HepG2 (cell line): ENCODE results near the gene ZNF394. TPM values are rescaled to one million over a fixed set of nuclear protein-coding genes. Genes with fewer than 3 reads are reported as not detected.
A peak's percentile ranks its signal among the peaks of the same experiment; 100 is the strongest.

ENCODE experiments used
- ATRX ChIP-seq: sonication (generic); formaldehyde crosslinking; IDR thresholded peaks from 2 replicates; pipeline ENCODE4 v1.4.0; 2020; ENCODE audit warnings: missing genetic modification reagents, borderline replicate concordance
- ERF ChIP-seq: IDR thresholded peaks from 2 replicates; pipeline ENCODE4 v1.6.1; 2018; ENCODE audit warnings: missing biosample characterization, missing genetic modification reagents
- ETV6 ChIP-seq: sonication (generic); formaldehyde crosslinking; conservative IDR thresholded peaks from 2 replicates; pipeline ENCODE4 v1.4.0; 2020; ENCODE audit warnings: missing genetic modification reagents
- JUND ChIP-seq: sonication (generic); formaldehyde crosslinking; IDR thresholded peaks from 2 replicates; pipeline ENCODE4 v1.8.0; 2022; ENCODE audit warnings: mild to moderate bottlenecking, missing genetic modification reagents
- KLF6 ChIP-seq: IDR thresholded peaks from 2 replicates; pipeline ENCODE4 v1.8.0; 2016; ENCODE audit warnings: missing biosample characterization, missing genetic modification reagents
- MIER3 ChIP-seq: IDR thresholded peaks from 2 replicates; pipeline ENCODE4 v1.6.1; 2016; ENCODE audit warnings: missing compliant biosample characterization, borderline replicate concordance
- MIXL1 ChIP-seq: IDR thresholded peaks from 2 replicates; pipeline ENCODE4 v1.6.1; 2016
- TCF12 ChIP-seq, 2 experiments: fragments of 450-650 bp in 1 of 2; sonication (generic) in 1 of 2; formaldehyde crosslinking in 1 of 2; IDR thresholded peaks; 2 replicates each; pipeline versions ENCODE4 v1.6.1 to v1.8.0; 2017 to 2022; ENCODE audit warnings: antibody characterized with exemption in 1 of 2, mild to moderate bottlenecking in 1 of 2, missing genetic modification reagents in 1 of 2, moderate library complexity in 1 of 2
- YY1 ChIP-seq: IDR thresholded peaks from 2 replicates; pipeline ENCODE4 v1.6.1; 2011; ENCODE audit warnings: low read length, low read depth, moderate library complexity, mild to moderate bottlenecking; ENCODE audit not compliant: insufficient read depth, insufficient replicate concordance
- ZBTB21 ChIP-seq: sonication (generic); formaldehyde crosslinking; IDR thresholded peaks from 2 replicates; pipeline ENCODE4 v1.4.0; 2020; ENCODE audit warnings: missing genetic modification reagents
- ZNF274 ChIP-seq: sonication (generic); formaldehyde crosslinking; IDR thresholded peaks from 2 replicates; pipeline ENCODE4 v1.5.1; 2020; ENCODE audit warnings: mild to moderate bottlenecking, missing genetic modification reagents
- ZNF446 ChIP-seq: sonication (generic); formaldehyde crosslinking; IDR thresholded peaks from 2 replicates; pipeline ENCODE4 v1.5.0; 2020; ENCODE audit warnings: mild to moderate bottlenecking, missing genetic modification reagents
- ZNF468 ChIP-seq: sonication (generic); formaldehyde crosslinking; IDR thresholded peaks from 2 replicates; pipeline ENCODE4 v1.8.0; 2022; ENCODE audit warnings: mild to moderate bottlenecking, moderate library complexity, missing genetic modification reagents
- ZNF674 ChIP-seq: sonication (generic); formaldehyde crosslinking; IDR thresholded peaks from 2 replicates; pipeline ENCODE4 v1.5.0; 2020; ENCODE audit warnings: low read depth, mild to moderate bottlenecking, missing genetic modification reagents
- ZNF772 ChIP-seq: sonication (generic); formaldehyde crosslinking; IDR thresholded peaks from 2 replicates; pipeline ENCODE4 v1.5.0; 2020; ENCODE audit warnings: mild to moderate bottlenecking, missing genetic modification reagents
- polyA plus RNA-seq, 8 experiments: library from polyadenylated mRNA; depleted of rRNA in 3 of 8; stranded (reverse) in 7 of 8; unstranded in 1 of 8; fragments of >200 nt; fragmentation: Illumina TruSeq in 4 of 8; extraction: Trizol in 4 of 8; gene quantifications; 2 replicates each; pipeline versions ENCODE4 v1.2.1 to v1.2.3, GENCODE V29; 2011 to 2016; ENCODE audit warnings: low read depth in 4 of 8, missing spikeins in 1 of 8, mixed read lengths in 1 of 8; ENCODE audit not compliant: insufficient read depth in 1 of 8
- total RNA-seq, 5 experiments: library from RNA; depleted of rRNA; stranded (reverse); fragments of >200 nt; fragmentation: Illumina TruSeq; extraction: Trizol; gene quantifications; 2 replicates each; pipeline ENCODE4 v1.2.3, GENCODE V29; 2016; ENCODE audit warnings: low read depth in 1 of 5
- TF ChIP-seq, protein P1 (sequence below): sonication (generic); formaldehyde crosslinking; IDR thresholded peaks from 2 replicates; pipeline ENCODE4 v1.5.0; 2020; ENCODE audit warnings: missing genetic modification reagents
- TF ChIP-seq, protein P2 (sequence below): sonication (generic); formaldehyde crosslinking; IDR thresholded peaks from 2 replicates; pipeline ENCODE4 v1.4.0; 2020; ENCODE audit warnings: missing genetic modification reagents, mild to moderate bottlenecking, borderline replicate concordance
- TF ChIP-seq, protein P3 (sequence below): sonication (generic); formaldehyde crosslinking; IDR thresholded peaks from 2 replicates; pipeline ENCODE4 v1.5.1; 2020; ENCODE audit warnings: missing genetic modification reagents, mild to moderate bottlenecking, borderline replicate concordance

ZNF394 gene
- total and polyA plus RNA-seq, 2 of the 13 experiments (the other 11 are each of a cell fraction or from before 2014, with no cell fraction given): 7.8 to 19.6 TPM

DNA sequence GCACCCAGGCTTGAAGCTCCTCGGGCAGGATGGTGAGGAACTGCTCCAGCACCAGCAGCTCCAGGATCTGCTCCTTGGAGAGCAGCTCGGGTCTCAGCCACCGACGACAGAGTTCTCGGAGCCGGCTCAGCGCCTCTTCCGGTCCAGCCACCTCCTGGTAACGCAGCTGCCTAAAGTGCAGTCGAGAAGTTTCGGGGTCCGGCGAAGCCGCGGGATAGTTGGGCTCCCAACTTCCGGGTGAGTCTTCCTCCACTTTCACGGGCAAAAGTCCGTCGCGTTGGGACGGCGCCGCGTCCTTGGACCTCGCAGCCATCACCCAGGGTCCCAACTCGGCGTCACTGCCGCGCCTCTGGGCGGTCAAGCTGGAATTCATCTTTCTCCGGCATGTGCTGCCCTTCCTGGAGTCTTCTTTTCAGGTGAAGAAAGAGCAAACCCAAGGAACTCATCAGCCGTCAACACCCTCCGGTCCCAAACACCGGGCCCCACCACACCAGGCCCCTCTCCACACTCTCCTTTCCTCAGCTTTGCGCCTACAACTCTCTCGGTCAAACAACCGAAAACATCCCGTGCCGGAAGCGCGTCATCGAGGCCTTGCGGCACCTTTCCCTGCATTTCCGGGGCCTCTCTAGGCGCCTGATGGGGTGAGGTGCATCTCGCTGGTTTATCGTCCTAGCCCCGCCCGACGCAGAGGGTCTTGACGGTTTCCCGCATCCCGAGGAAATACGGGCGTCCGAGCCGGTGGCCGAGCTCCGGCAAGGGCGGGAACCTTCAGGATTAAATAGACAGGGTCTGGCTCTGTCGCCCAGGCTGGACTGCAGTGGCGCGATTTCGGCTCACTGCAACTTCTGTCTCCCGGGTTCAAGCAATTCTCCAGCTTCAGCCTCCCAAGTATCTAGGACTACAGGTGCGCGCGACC lies at the start of gene ZNF394 (continued):
- TF ChIP-seq, protein P1, sequence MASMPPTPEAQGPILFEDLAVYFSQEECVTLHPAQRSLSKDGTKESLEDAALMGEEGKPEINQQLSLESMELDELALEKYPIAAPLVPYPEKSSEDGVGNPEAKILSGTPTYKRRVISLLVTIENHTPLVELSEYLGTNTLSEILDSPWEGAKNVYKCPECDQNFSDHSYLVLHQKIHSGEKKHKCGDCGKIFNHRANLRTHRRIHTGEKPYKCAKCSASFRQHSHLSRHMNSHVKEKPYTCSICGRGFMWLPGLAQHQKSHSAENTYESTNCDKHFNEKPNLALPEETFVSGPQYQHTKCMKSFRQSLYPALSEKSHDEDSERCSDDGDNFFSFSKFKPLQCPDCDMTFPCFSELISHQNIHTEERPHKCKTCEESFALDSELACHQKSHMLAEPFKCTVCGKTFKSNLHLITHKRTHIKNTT (CRISPR knock-in tag): no peak
- TF ChIP-seq, protein P2, sequence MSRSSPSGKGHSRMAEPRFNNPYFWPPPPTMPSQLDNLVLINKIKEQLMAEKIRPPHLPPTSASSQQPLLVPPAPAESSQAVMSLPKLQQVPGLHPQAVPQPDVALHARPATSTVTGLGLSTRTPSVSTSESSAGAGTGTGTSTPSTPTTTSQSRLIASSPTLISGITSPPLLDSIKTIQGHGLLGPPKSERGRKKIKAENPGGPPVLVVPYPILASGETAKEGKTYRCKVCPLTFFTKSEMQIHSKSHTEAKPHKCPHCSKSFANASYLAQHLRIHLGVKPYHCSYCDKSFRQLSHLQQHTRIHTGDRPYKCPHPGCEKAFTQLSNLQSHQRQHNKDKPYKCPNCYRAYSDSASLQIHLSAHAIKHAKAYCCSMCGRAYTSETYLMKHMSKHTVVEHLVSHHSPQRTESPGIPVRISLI (CRISPR knock-in tag): no peak
- no peak for TF ChIP-seq ETV6 (CRISPR knock-in tag)
- TF ChIP-seq YY1: peak; percentile 55
- peak; percentile 69; the same call in 1 of the 2 replicates for TF ChIP-seq MIER3
- no peak for TF ChIP-seq JUND (CRISPR knock-in tag)
- TF ChIP-seq, protein P3, sequence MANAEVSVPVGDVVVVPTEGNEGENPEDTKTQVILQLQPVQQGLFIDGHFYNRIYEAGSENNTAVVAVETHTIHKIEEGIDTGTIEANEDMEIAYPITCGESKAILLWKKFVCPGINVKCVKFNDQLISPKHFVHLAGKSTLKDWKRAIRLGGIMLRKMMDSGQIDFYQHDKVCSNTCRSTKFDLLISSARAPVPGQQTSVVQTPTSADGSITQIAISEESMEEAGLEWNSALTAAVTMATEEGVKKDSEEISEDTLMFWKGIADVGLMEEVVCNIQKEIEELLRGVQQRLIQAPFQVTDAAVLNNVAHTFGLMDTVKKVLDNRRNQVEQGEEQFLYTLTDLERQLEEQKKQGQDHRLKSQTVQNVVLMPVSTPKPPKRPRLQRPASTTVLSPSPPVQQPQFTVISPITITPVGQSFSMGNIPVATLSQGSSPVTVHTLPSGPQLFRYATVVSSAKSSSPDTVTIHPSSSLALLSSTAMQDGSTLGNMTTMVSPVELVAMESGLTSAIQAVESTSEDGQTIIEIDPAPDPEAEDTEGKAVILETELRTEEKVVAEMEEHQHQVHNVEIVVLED: peak; percentile 88
- TF ChIP-seq MIXL1 (CRISPR knock-in tag): peak; percentile 71
- peak; percentile 33; the same call in 1 of the 2 replicates for TF ChIP-seq ERF (CRISPR knock-in tag)
- TF ChIP-seq ZNF274 (CRISPR knock-in tag): peak; percentile 81
- no peak for TF ChIP-seq ATRX
- TF ChIP-seq TCF12 (IDR thresholded peaks at IDR 0.05): no peak
- no peak for TF ChIP-seq TCF12 (CRISPR knock-in tag; IDR thresholded peaks at IDR 0.05)
- TF ChIP-seq ZNF468: 0 out of 2 replicates have a peak, but pooled peaks have one; percentile 37
- TF ChIP-seq ZNF772 (CRISPR knock-in tag): 0 out of 2 replicates have a peak, but pooled peaks have one; percentile 17
- peak; percentile 70 for TF ChIP-seq ZNF446 (CRISPR knock-in tag)
- TF ChIP-seq KLF6: no peak
- TF ChIP-seq ZNF674 (CRISPR knock-in tag): no peak
- TF ChIP-seq ZBTB21 (CRISPR knock-in tag): peak; percentile 98
